HEK293 (cell line): Measurements from ENCODE around the gene PRKAB2.

ENCODE experiments used
- CTCF ChIA-PET: fragments of 350-600 bp; formaldehyde crosslinking; extraction: SDS; loops from one replicate; lab custom pipeline; 2021; ENCODE audit warnings: antibody characterized with exemption; lab: Yijun Ruan, JAX
- POLR2A ChIA-PET: fragments of 300-600 bp; formaldehyde crosslinking; extraction: SDS; loops from one replicate; lab custom pipeline; 2020; ENCODE audit warnings: antibody characterized with exemption, inconsistent platforms; lab: Yijun Ruan, JAX
- H3K27ac ChIP-seq: fragments of 200-500 bp; sonication (Bioruptor generic); 2 replicates; pipeline ENCODE4 v1.5.1; 2014; ENCODE audit warnings: low read depth, low read length, control low read depth, inconsistent platforms; ENCODE audit errors: extremely low read depth
- H3K36me3 ChIP-seq, 2 experiments: fragments of 200-500 bp in 1 of 2; sonication (Bioruptor generic) in 1 of 2; 1 replicate in 1 of 2; 2 replicates in 1 of 2; pipeline ENCODE4 v1.5.1; 2014 to 2017; ENCODE audit warnings: inconsistent platforms in 2 of 2, low read length in 2 of 2; ENCODE audit not compliant: control insufficient read depth in 2 of 2, insufficient read depth in 1 of 2
- H3K4me1 ChIP-seq: fragments of 200-500 bp; sonication (Bioruptor generic); 2 replicates; pipeline ENCODE4 v1.5.1; 2014; ENCODE audit warnings: mild to moderate bottlenecking, low read length, inconsistent platforms; ENCODE audit not compliant: control insufficient read depth, insufficient read depth
- H3K4me3 ChIP-seq: 2 replicates; pipeline ENCODE4 v1.5.1; 2011; ENCODE audit warnings: low read depth, mild to moderate bottlenecking, control low read depth, low read length, moderate library complexity
- H3K9me3 ChIP-seq: fragments of 200-500 bp; sonication (Bioruptor generic); 2 replicates; pipeline ENCODE4 v1.5.1; 2014; ENCODE audit warnings: low read depth, low read length, inconsistent platforms; ENCODE audit not compliant: control insufficient read depth, insufficient read depth
- BCL11B ChIP-seq: fragments of 450-650 bp; formaldehyde crosslinking; IDR thresholded peaks from 2 replicates; pipeline ENCODE4 v1.5.1; 2016; ENCODE audit warnings: low read depth, missing biosample characterization, missing genetic modification characterization
- FEZF1 ChIP-seq: fragments of 450-650 bp; formaldehyde crosslinking; IDR thresholded peaks from 2 replicates; pipeline ENCODE4 v1.5.1; 2016; ENCODE audit warnings: missing biosample characterization, missing genetic modification characterization
- KLF16 ChIP-seq: fragments of 450-650 bp; formaldehyde crosslinking; IDR thresholded peaks from 2 replicates; pipeline ENCODE4 v1.5.1; 2017; ENCODE audit warnings: missing biosample characterization, missing genetic modification characterization
- OVOL3 ChIP-seq: fragments of 450-650 bp; formaldehyde crosslinking; IDR thresholded peaks from 2 replicates; pipeline ENCODE4 v1.5.1; 2016; ENCODE audit warnings: missing biosample characterization, missing genetic modification characterization
- ZNF202 ChIP-seq: fragments of 450-650 bp; formaldehyde crosslinking; IDR thresholded peaks from 2 replicates; pipeline ENCODE4 v1.5.1; 2016; ENCODE audit warnings: missing biosample characterization, missing genetic modification characterization, borderline replicate concordance
- ZNF529 ChIP-seq: fragments of 450-650 bp; formaldehyde crosslinking; IDR thresholded peaks from 2 replicates; pipeline ENCODE4 v1.5.1; 2017; ENCODE audit warnings: missing genetic modification characterization, missing biosample characterization; ENCODE audit not compliant: insufficient replicate concordance
- ZNF558 ChIP-seq: fragments of 450-650 bp; formaldehyde crosslinking; IDR thresholded peaks from 2 replicates; pipeline ENCODE4 v1.5.1; 2016; ENCODE audit warnings: missing biosample characterization, missing genetic modification characterization
- TF ChIP-seq, protein P1 (sequence below): fragments of 450-650 bp; formaldehyde crosslinking; IDR thresholded peaks from 2 replicates; pipeline ENCODE4 v1.5.1; 2016; ENCODE audit warnings: missing biosample characterization, missing genetic modification characterization, borderline replicate concordance
- TF ChIP-seq, protein P2 (sequence below): fragments of 450-650 bp; formaldehyde crosslinking; conservative IDR thresholded peaks from 2 replicates; pipeline ENCODE4 v1.5.1; 2016; ENCODE audit warnings: low read depth, missing biosample characterization, missing genetic modification characterization
- TF ChIP-seq, protein P3 (sequence below): fragments of 450-650 bp; formaldehyde crosslinking; IDR thresholded peaks from 2 replicates; pipeline ENCODE4 v1.5.1; 2016; ENCODE audit warnings: missing biosample characterization, missing genetic modification characterization
- TF ChIP-seq, protein P4 (sequence below): fragments of 450-650 bp; formaldehyde crosslinking; IDR thresholded peaks from 2 replicates; pipeline ENCODE4 v1.5.1; 2016; ENCODE audit warnings: missing biosample characterization, missing genetic modification characterization

The PRKAB2 gene

DNA sequence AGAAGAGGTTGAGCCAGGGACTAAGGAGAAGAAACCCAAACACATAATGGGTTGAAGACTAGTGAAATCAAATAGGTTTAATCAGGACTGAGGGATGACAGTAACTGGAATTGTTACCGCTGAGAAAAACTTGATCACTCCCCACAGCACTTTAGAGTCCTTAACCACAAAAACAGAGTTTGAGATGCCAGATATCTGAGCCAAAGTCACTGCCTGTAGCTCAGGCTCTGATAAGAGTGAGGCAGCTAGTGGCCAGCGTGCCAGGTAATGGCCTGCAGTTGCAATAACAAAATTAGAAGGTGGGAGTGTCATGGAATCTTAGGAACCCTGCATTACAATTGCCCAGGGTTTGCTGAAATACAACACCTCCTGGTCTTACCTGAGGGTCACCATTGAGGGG lies 48.0 kb downstream of the PRKAB2 start (continued):
- TF ChIP-seq, protein P1, sequence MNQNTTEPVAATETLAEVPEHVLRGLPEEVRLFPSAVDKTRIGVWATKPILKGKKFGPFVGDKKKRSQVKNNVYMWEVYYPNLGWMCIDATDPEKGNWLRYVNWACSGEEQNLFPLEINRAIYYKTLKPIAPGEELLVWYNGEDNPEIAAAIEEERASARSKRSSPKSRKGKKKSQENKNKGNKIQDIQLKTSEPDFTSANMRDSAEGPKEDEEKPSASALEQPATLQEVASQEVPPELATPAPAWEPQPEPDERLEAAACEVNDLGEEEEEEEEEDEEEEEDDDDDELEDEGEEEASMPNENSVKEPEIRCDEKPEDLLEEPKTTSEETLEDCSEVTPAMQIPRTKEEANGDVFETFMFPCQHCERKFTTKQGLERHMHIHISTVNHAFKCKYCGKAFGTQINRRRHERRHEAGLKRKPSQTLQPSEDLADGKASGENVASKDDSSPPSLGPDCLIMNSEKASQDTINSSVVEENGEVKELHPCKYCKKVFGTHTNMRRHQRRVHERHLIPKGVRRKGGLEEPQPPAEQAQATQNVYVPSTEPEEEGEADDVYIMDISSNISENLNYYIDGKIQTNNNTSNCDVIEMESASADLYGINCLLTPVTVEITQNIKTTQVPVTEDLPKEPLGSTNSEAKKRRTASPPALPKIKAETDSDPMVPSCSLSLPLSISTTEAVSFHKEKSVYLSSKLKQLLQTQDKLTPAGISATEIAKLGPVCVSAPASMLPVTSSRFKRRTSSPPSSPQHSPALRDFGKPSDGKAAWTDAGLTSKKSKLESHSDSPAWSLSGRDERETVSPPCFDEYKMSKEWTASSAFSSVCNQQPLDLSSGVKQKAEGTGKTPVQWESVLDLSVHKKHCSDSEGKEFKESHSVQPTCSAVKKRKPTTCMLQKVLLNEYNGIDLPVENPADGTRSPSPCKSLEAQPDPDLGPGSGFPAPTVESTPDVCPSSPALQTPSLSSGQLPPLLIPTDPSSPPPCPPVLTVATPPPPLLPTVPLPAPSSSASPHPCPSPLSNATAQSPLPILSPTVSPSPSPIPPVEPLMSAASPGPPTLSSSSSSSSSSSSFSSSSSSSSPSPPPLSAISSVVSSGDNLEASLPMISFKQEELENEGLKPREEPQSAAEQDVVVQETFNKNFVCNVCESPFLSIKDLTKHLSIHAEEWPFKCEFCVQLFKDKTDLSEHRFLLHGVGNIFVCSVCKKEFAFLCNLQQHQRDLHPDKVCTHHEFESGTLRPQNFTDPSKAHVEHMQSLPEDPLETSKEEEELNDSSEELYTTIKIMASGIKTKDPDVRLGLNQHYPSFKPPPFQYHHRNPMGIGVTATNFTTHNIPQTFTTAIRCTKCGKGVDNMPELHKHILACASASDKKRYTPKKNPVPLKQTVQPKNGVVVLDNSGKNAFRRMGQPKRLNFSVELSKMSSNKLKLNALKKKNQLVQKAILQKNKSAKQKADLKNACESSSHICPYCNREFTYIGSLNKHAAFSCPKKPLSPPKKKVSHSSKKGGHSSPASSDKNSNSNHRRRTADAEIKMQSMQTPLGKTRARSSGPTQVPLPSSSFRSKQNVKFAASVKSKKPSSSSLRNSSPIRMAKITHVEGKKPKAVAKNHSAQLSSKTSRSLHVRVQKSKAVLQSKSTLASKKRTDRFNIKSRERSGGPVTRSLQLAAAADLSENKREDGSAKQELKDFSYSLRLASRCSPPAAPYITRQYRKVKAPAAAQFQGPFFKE (tag by site-specific recombination) = no peak
- TF ChIP-seq KLF16 (tag by site-specific recombination) = no peak
- TF ChIP-seq, protein P2, sequence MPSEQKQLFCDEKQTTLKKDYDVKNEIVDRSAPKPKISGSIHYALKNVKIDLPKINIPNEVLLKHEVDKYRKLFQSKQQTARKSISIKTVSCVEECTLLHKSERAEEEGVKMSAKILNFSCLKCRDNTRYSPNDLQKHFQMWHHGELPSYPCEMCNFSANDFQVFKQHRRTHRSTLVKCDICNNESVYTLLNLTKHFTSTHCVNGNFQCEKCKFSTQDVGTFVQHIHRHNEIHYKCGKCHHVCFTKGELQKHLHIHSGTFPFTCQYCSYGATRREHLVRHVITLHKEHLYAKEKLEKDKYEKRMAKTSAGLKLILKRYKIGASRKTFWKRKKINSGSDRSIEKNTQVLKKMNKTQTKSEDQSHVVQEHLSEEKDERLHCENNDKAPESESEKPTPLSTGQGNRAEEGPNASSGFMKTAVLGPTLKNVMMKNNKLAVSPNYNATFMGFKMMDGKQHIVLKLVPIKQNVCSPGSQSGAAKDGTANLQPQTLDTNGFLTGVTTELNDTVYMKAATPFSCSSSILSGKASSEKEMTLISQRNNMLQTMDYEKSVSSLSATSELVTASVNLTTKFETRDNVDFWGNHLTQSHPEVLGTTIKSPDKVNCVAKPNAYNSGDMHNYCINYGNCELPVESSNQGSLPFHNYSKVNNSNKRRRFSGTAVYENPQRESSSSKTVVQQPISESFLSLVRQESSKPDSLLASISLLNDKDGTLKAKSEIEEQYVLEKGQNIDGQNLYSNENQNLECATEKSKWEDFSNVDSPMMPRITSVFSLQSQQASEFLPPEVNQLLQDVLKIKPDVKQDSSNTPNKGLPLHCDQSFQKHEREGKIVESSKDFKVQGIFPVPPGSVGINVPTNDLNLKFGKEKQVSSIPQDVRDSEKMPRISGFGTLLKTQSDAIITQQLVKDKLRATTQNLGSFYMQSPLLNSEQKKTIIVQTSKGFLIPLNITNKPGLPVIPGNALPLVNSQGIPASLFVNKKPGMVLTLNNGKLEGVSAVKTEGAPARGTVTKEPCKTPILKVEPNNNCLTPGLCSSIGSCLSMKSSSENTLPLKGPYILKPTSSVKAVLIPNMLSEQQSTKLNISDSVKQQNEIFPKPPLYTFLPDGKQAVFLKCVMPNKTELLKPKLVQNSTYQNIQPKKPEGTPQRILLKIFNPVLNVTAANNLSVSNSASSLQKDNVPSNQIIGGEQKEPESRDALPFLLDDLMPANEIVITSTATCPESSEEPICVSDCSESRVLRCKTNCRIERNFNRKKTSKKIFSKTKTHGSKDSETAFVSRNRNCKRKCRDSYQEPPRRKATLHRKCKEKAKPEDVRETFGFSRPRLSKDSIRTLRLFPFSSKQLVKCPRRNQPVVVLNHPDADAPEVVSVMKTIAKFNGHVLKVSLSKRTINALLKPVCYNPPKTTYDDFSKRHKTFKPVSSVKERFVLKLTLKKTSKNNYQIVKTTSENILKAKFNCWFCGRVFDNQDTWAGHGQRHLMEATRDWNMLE (tag by site-specific recombination) = no peak
- no peak for TF ChIP-seq OVOL3 (tag by site-specific recombination)
- TF ChIP-seq, protein P3, sequence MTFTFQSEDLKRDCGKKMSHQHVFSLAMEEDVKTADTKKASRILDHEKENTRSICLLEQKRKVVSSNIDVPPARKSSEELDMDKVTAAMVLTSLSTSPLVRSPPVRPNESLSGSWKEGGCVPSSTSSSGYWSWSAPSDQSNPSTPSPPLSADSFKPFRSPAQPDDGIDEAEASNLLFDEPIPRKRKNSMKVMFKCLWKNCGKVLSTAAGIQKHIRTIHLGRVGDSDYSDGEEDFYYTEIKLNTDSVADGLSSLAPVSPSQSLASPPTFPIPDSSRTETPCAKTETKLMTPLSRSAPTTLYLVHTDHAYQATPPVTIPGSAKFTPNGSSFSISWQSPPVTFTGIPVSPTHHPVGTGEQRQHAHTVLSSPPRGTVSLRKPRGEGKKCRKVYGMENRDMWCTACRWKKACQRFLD = no peak
- no peak for TF ChIP-seq ZNF529 (tag by site-specific recombination)
- TF ChIP-seq ZNF202 = no peak
- no peak for TF ChIP-seq FEZF1
- TF ChIP-seq ZNF558 (tag by site-specific recombination) = no peak
- no peak for TF ChIP-seq BCL11B (tag by site-specific recombination)

DNA sequence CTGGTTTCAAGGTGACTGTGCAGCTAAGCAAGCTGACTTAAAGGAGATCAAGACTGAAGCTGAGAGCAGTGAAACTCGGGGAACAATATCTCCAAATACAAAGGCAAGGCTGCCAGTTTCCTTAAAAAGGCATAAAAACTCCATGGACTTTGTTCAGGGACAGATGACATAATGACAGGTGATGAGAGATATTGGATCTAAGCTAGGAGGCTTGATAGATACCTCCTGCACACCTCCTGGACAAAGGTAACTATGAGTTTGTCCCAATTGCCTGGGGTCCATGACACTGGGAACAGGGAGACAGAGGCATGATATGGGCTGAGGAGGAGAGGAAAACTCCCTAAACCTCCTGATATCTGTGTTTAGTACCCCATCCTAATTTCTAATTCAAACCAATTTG lies 55.2 kb downstream of the PRKAB2 start:
- Histone ChIP-seq H3K4me3 (no peak overlapping the region), H3K36me3 (no peaks in the 10 kb centered on the region), H3K9me3 (no peaks in the 10 kb centered on the region), H3K27ac (no peak overlapping the region), H3K4me1 (no peaks in the 10 kb centered on the region)
- ChIA-PET POLR2A (no interaction called here), CTCF (no interaction called here)
- TF ChIP-seq, protein P4, sequence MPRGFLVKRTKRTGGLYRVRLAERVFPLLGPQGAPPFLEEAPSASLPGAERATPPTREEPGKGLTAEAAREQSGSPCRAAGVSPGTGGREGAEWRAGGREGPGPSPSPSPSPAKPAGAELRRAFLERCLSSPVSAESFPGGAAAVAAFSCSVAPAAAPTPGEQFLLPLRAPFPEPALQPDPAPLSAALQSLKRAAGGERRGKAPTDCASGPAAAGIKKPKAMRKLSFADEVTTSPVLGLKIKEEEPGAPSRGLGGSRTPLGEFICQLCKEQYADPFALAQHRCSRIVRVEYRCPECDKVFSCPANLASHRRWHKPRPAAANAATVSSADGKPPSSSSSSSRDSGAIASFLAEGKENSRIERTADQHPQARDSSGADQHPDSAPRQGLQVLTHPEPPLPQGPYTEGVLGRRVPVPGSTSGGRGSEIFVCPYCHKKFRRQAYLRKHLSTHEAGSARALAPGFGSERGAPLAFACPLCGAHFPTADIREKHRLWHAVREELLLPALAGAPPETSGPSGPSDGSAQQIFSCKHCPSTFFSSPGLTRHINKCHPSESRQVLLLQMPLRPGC = no peak
